Epithelial cell of proximal tubule (primary cell): ENCODE data around the gene DPH2. TPM values are rescaled to one million over a fixed set of nuclear protein-coding genes. Genes with fewer than 3 reads are reported as not detected.

ENCODE experiments used
- DNase-seq: peaks from one replicate; pipeline ENCODE4 v3.0.0-alpha.2; 2011; ENCODE audit warnings: low read depth
- H3K4me3 ChIP-seq: 2 replicates; pipeline ENCODE4 v1.5.1; 2011; ENCODE audit warnings: low read depth, mild to moderate bottlenecking, low read length
- CTCF ChIP-seq: conservative IDR thresholded peaks from 2 replicates; pipeline ENCODE4 v1.5.1; 2012; ENCODE audit warnings: low read depth, mild to moderate bottlenecking, low read length
- total RNA-seq: library from RNA; depleted of rRNA; stranded (reverse); fragments of >200 nt; gene quantifications from 2 replicates; pipeline ENCODE4 v1.2.3, GENCODE V29; 2015

Gene DPH2
- total RNA-seq, 1 donor from 2014 or later = 29.5 TPM

- no peak for TF ChIP-seq CTCF
- no peak overlapping the region for H3K4me3 ChIP-seq
- peak; percentile 53 for DNase-seq
Measured at GRCh38 chr1:43951021-43951985, 18.5 kb upstream of the DPH2 start.

- H3K4me3 ChIP-seq = no peak overlapping the region
- no peak for DNase-seq
- no peak for TF ChIP-seq CTCF
Measured at GRCh38 chr1:43952731-43953346, 17.0 kb upstream of the DPH2 start.

- H3K4me3 ChIP-seq = no peak overlapping the region
- no peak for TF ChIP-seq CTCF
- no peak for DNase-seq
Measured at GRCh38 chr1:43953361-43953760, 16.4 kb upstream of the DPH2 start.

- DNase-seq = no peak
- H3K4me3 ChIP-seq = no peak overlapping the region
- TF ChIP-seq CTCF = no peak
Measured at GRCh38 chr1:43954036-43954435, 15.8 kb upstream of the DPH2 start.

- no peak for DNase-seq
- TF ChIP-seq CTCF = no peak
- no peak overlapping the region for H3K4me3 ChIP-seq
Measured at GRCh38 chr1:43956234-43956633, 13.6 kb upstream of the DPH2 start.

- H3K4me3 ChIP-seq = no peak overlapping the region
- no peak for TF ChIP-seq CTCF
- DNase-seq = no peak
Measured at GRCh38 chr1:43957407-43958040, 12.3 kb upstream of the DPH2 start.
